AG09319 (cell line): ENCODE results near the gene C20orf144.

Experiments
- DNase-seq: peaks from one replicate; pipeline ENCODE4 v3.0.0-alpha.2; 2010; ENCODE audit warnings: low read depth; ENCODE audit errors: extremely low read depth
- TF ChIP-seq, protein P1 (sequence below): IDR thresholded peaks from 2 replicates; pipeline ENCODE4 v1.5.1; 2011; ENCODE audit warnings: low read depth, mild to moderate bottlenecking, inconsistent platforms, low read length, moderate library complexity

Gene C20orf144

DNA sequence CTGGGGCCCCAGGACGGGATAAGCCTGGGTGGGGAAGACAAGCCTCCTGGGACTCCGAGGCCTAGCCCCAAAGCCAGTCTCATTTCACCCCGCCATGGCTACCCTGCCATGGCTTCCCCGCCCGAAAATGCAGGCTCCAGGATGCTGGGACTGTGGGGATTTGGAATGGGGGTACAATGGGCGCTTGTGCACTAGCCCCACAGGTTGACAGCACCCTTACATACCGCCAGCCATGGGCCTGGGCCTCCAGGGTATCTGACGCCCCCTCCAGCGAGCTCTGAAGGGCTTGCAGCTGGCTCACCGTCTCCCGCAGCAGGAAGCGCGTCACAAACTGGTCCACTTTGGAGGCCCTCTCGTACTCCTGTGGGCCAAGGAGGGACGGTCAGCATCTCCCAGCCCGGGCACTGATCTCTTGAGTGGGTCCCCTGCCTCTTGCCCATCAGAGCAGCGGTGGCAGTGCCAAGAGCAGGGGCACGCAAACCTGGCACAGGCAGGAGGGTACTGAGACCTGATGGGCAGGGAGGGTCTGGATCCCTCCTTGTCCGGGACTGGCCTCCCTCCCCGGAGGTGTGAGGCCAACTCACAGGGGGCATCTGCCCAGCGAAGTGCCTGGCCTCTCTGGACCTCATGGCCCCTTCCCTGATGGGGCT is 2.0 kb upstream of the C20orf144 start:
- TF ChIP-seq, protein P1, sequence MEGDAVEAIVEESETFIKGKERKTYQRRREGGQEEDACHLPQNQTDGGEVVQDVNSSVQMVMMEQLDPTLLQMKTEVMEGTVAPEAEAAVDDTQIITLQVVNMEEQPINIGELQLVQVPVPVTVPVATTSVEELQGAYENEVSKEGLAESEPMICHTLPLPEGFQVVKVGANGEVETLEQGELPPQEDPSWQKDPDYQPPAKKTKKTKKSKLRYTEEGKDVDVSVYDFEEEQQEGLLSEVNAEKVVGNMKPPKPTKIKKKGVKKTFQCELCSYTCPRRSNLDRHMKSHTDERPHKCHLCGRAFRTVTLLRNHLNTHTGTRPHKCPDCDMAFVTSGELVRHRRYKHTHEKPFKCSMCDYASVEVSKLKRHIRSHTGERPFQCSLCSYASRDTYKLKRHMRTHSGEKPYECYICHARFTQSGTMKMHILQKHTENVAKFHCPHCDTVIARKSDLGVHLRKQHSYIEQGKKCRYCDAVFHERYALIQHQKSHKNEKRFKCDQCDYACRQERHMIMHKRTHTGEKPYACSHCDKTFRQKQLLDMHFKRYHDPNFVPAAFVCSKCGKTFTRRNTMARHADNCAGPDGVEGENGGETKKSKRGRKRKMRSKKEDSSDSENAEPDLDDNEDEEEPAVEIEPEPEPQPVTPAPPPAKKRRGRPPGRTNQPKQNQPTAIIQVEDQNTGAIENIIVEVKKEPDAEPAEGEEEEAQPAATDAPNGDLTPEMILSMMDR = no peak
- DNase-seq = no peak

DNA sequence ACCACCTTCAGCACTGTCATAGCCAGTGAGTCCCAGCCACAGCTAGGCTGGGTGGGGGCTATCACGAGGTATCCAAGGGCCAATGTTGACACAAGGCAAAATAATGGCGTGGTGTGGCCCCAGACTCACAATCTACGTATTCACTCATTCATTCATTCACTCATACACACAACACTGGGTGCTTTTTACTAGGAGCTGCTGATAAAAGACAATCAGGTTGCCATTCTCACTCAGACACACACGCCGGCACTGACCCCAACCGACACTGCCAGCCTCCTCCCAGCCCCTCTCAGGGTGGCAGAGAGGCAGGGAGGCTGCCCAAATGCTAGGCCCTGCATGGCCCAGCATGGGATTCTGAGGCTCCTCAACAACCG is 1.5 kb upstream of the C20orf144 start:
- TF ChIP-seq, protein P1 = no peak
- DNase-seq = no peak

DNA sequence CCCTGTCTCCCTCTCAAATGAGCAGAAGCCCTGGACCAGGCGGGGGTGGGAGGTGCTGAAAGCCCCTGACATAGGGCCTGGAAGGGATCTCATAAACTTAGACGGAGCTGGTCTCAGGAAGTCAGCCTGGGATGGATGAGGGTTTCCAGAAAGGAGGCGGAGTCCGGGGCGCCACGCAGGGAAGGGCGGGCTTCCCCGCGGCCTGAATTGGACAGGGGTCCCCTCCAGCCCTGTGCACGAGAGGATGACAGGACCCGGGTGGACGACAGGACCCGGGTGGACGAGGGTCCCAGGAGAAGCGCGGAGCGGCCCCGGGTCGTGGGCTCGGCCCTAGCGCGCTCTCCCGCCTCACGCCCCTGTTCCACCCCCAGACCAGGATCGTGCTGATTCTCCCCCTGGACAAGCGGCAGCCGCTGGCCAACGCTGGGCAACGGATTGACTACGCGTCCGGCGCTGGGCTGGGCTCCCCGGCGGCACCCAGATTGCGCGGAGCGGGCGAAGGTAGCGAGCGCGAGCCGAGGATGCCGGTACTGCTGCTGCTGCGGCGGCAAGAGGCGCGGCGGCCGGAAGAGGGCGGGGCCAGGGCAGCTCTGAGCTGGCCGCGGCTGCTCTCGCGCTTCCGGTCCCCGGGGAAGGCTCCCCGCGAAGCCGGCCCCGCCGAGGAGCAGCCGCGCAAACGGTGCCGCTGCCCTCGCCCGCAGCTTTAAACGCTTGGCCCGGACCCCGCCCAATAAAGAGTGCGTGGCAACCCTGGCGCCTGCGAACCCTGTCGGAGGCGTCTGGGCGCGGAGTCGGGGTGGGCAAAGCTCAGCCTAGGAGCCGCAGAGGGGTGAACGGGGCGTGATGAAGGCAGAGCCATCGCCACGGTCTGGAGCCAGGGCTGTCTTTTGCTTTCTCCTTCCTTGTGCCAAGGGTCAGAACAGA is 1.3 kb downstream of the C20orf144 start:
- DNase-seq = no peak
- TF ChIP-seq, protein P1 = no peak

DNA sequence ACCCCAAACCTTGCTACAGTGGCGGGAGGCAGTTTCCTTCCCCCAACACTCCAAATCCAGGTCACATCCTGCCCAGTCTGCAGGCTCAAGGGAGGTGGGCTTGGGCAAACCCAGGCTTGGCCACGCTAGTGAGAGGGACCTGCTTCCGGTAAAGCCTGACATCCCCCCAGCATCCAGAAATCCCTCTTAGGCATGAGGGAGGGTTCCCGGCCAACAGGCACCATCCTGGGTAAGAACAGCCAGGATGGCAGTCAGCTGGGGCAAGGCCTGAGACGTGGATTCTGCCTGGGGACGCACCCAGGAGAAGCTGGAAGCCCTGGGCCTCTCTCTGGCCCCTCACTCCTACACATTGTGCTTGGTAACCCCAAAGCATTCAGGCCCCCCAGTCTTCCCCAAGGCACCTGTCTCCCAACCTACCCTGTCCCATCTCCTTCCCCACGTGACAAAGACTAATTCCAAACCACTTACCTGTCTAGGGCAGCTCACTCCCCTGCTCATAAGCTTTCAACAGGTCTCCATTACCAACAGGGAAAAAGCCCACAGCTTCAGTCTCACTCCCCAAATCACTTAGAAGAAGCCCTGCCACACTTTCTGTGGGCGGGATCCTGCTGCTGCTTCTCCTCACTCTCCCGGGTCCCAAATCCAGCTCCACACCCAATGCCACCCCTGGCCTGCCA is 2.1 kb downstream of the C20orf144 start:
- TF ChIP-seq, protein P1 = no peak
- no peak for DNase-seq

DNA sequence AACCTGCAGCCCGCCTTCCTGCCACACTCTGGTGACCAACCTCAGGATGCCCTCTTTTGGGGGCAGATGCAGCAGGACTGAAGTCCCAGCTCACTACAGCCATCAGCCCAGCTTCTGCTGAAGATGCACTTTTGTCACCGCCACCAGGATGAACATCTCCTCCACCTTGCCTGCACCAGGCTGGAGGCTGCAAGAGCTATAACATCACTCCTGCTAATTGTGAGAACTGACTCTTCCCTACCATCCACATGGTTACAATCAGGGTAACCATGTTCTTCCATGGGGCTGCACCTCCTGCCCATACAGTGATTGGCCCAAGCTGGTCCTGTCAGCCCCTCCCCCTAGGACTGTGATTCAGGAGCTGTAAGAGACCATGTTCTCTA is 2.6 kb downstream of the C20orf144 start:
- DNase-seq = no peak
- TF ChIP-seq, protein P1 = no peak

DNA sequence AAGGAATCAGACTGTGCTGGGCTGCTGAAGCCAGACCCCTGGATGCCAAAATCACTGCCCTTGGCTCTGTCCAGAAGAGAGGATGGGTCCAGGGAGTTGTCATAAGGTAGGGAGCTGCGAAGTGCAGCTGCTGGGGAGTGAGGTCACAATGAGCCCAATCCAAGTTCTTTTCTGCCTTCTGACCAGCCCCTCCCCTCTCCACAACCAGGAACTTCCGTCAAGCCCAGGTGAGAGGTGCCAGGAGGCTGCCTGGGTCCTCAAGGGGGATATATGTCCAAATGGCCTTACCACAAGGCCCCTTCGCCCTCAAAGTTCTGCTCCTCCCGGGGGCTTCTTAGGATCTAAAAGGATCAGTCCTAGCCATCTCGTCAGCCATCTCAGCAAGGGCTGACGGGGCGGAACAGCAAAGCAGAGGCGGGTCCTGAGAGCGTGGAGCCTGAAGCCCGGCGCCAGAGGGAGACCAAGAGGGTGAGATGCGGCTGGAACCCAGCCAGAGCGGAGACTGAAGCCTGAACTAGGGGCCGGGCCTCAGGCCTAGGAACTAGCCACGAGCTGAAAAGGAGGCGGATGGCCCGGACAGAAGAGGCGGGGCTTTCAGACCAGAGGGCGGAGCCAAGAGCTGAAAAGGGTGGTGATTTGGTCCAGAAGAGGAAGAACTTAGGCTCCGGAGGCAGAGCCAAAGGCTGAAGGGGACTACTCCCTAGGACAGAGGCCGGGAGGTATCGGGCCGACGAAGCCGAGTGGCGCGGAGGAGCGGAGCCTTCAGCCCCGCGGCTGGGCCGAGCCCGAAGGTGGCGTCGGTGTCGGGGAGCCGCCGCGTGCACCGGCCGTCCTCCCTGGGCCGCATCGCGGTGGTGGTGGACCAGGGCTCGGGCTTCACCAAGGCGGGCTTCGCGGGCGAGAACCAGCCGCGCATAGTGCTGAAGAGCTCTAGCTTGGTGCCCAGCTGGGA is 4.4 kb downstream of the C20orf144 start, which contains the start of gene ACTL10:
Gene ACTL10, plus strand, starts transcription at position 651 of the 952 bp plus-strand sequence. CDS start 555 bp downstream, outside the sequence.
- DNase-seq = peak; percentile 96
- TF ChIP-seq, protein P1 = peak; percentile 54
